Loucy (cell line): ENCODE measurements around the gene POFUT1.
A peak's percentile ranks its signal among the peaks of the same experiment; 100 is the strongest.

Source experiments
- H2AFZ ChIP-seq: fragments of 200-600 bp; sonication (generic); 2 replicates; pipeline ENCODE4 v1.6.0; 2016; ENCODE audit warnings: antibody characterized with exemption, mild to moderate bottlenecking, low read length, moderate library complexity
- H3F3A ChIP-seq: fragments of 200-600 bp; 2 replicates; pipeline ENCODE4 v1.6.0; 2016; ENCODE audit warnings: antibody characterized with exemption, low read depth, mild to moderate bottlenecking
- H3K27me3 ChIP-seq: fragments of 200-600 bp; sonication (generic); 2 replicates; pipeline ENCODE4 v1.6.1; 2014; ENCODE audit warnings: low read length, mild to moderate bottlenecking; ENCODE audit not compliant: insufficient read depth, poor library complexity, severe bottlenecking
- H3K36me3 ChIP-seq: fragments of 200-600 bp; sonication (generic); 2 replicates; pipeline ENCODE4 v1.6.1; 2016; ENCODE audit warnings: low read length; ENCODE audit not compliant: insufficient read depth
- H3K4me1 ChIP-seq: fragments of 200-600 bp; sonication (generic); 2 replicates; pipeline ENCODE4 v1.5.1; 2014; ENCODE audit warnings: low read length, mild to moderate bottlenecking; ENCODE audit not compliant: insufficient read depth, poor library complexity, severe bottlenecking
- H3K4me2 ChIP-seq: fragments of 200-600 bp; sonication (generic); 2 replicates; pipeline ENCODE4 v1.6.0; 2014; ENCODE audit warnings: antibody characterized with exemption, low read length, low read depth, mild to moderate bottlenecking; ENCODE audit not compliant: poor library complexity, severe bottlenecking
- H3K4me3 ChIP-seq: fragments of 200-600 bp; sonication (generic); 2 replicates; pipeline ENCODE4 v1.5.1; 2014; ENCODE audit warnings: low read length, mild to moderate bottlenecking, mixed read lengths; ENCODE audit not compliant: poor library complexity, severe bottlenecking
- H3K79me2 ChIP-seq: fragments of 200-600 bp; sonication (generic); 2 replicates; pipeline ENCODE4 v1.6.1; 2014; ENCODE audit warnings: low read length; ENCODE audit not compliant: insufficient read depth
- H3K9ac ChIP-seq: fragments of 200-600 bp; sonication (generic); 2 replicates; pipeline ENCODE4 v1.6.0; 2014; ENCODE audit warnings: mild to moderate bottlenecking, low read depth, low read length, moderate library complexity; ENCODE audit not compliant: poor library complexity, severe bottlenecking
- H3K9me2 ChIP-seq: fragments of 200-600 bp; sonication (generic); replicated peaks from 2 replicates; pipeline ENCODE4 v1.6.1; 2016; ENCODE audit warnings: low read depth, low read length, mixed read lengths
- H3K9me3 ChIP-seq: fragments of 200-600 bp; sonication (generic); 2 replicates; pipeline ENCODE4 v1.6.1; 2014; ENCODE audit warnings: mild to moderate bottlenecking, antibody characterized with exemption, low read length, low read depth; ENCODE audit not compliant: insufficient read depth
- H4K20me1 ChIP-seq: fragments of 200-600 bp; sonication (generic); 2 replicates; pipeline ENCODE4 v1.6.0; 2014; ENCODE audit warnings: antibody characterized with exemption, low read length, mild to moderate bottlenecking; ENCODE audit not compliant: insufficient read depth, poor library complexity, severe bottlenecking
- CTCF ChIP-seq: fragments of 200-600 bp; sonication (generic); conservative IDR thresholded peaks from 2 replicates; pipeline ENCODE4 v1.5.1; 2014; ENCODE audit warnings: mild to moderate bottlenecking, antibody characterized with exemption, low read length
- EZH2phosphoT487 ChIP-seq: fragments of 200-600 bp; IDR thresholded peaks from 2 replicates; pipeline ENCODE4 v1.6.1; 2018; ENCODE audit warnings: antibody characterized with exemption, mild to moderate bottlenecking, moderate library complexity, borderline replicate concordance

POFUT1 gene

GRCh38 chr20:32205843-32206759, 1.6 kb upstream of the POFUT1 start:
- Histone ChIP-seq H3K9me3 (no peaks in the 10 kb centered on the region), H3K4me1 (peaks cover 69% of the 10 kb centered on the region), H3K4me2 (peak overlapping the region; percentile 99), H4K20me1 (peaks cover 62% of the 10 kb centered on the region), H3K4me3 (peak overlapping the region; percentile 100), H3K79me2 (peaks cover 95% of the 10 kb centered on the region), H3K9ac (peak overlapping the region; percentile 99), H2AFZ (no peak overlapping the region), H3K36me3 (peaks cover 9% of the 10 kb centered on the region; the same call in 1 of the 2 replicates), H3F3A (no peaks in the 10 kb centered on the region), H3K27me3 (no peaks in the 10 kb centered on the region), H3K9me2 (no peaks in the 10 kb centered on the region)
- TF ChIP-seq CTCF (no peak), EZH2phosphoT487 (no peak)

DNA sequence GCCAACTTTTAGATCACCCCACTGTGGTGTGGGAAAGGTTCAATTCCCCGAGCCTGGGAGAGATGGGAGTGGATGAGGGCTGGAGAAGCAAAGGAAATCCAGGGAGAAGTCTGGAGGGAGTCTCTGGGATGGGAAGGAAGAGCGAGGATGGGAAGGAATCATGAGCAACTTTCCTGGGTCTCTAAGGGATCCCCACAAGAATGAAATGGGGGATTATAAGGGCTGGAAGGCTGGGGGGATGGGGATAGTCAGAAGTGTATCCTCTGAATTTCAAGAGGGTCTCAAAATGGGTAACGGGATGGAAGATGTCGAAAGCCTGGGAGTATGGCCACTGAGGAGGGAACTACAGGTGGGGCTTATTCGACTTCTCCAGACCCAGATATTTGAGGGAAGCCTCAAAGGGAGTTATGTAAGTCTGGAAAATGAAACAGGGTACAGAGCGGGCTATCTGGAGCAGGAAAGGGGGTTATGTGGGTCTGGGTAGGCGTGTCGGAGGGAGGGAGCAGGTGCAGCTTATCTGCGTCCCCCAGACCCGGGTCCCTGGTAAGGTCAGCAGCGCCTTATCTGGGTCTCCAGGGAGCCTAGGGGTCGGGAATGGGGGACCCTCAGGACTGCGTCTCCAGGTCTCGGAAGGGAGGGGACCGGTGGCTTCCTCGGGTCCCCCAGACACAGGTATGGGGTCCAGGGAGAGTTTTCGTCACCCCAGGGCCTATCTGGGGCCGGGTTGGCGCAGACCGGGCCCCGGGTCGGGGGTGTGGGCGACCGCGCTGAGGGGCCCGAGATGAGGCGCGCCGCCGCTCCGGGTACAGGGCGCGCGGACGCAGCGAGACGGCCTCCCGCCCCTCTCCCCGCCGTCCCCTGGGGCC, 687 bp upstream of the POFUT1 start:
- Histone ChIP-seq H3K4me3 (peak overlapping the region; percentile 100), H3K27me3 (no peaks in the 10 kb centered on the region), H3K9me2 (no peaks in the 10 kb centered on the region), H3K36me3 (no peaks in the 10 kb centered on the region; the same call in 1 of the 2 replicates), H3K9me3 (no peaks in the 10 kb centered on the region), H3K4me1 (peaks cover 69% of the 10 kb centered on the region), H3K9ac (peak overlapping the region; percentile 99), H2AFZ (peak overlapping the region; percentile 58), H3F3A (no peaks in the 10 kb centered on the region), H3K4me2 (peak overlapping the region; percentile 99), H4K20me1 (peaks cover 56% of the 10 kb centered on the region), H3K79me2 (peaks cover 92% of the 10 kb centered on the region)
- TF ChIP-seq CTCF (no peak), EZH2phosphoT487 (no peak)

GRCh38 chr20:32208499-32209154, 947 bp downstream of the POFUT1 start:
- H3K79me2 ChIP-seq: peaks cover 79% of the 10 kb centered on the region
- peak overlapping the region; percentile 98 for H3K4me2 ChIP-seq
- TF ChIP-seq CTCF (no peak), EZH2phosphoT487 (no peak)
- H3K9me2 ChIP-seq: no peaks in the 10 kb centered on the region
- H2AFZ ChIP-seq: no peak overlapping the region
- peak overlapping the region; percentile 100 for H3K4me3 ChIP-seq
- H3F3A ChIP-seq: no peaks in the 10 kb centered on the region
- no peaks in the 10 kb centered on the region for H3K9me3 ChIP-seq
- no peaks in the 10 kb centered on the region for H3K36me3 ChIP-seq
- H3K27me3 ChIP-seq: no peaks in the 10 kb centered on the region
- H4K20me1 ChIP-seq: peaks cover 40% of the 10 kb centered on the region
- peak overlapping the region; percentile 99 for H3K9ac ChIP-seq
- H3K4me1 ChIP-seq: peaks cover 62% of the 10 kb centered on the region
